Measurements from ENCODE around the gene ARSB. TPM values are rescaled to one million over a fixed set of nuclear protein-coding genes. Genes with fewer than 3 reads are reported as not detected.

The ARSB gene
- total and polyA plus RNA-seq, 2 experiments from 2014 or later = 30.1 to 43.7 TPM

DNA sequence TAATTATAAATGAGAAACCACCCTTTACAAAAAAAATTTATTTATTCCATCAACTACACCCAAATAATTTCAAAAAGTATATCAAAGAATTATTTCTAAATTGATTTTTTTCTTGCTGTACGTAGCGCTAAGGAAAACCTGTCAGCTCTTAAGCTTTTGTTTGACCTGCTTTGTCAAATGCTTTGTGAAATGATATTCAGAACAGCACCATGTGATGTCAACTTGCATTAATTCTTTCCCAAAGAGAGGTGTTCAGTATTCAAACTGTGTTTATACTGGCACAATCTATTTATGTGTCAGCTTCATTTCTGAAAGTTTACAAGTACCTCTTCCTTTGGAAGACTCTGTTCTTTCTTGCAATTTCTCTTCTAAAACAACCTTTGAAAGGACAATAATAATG lies 12.0 kb upstream of the ARSB start:
- Histone ChIP-seq H3K9ac (no peak overlapping the region), H3K79me2 (ENCODE audit: insufficient read depth) (no peaks in the 10 kb centered on the region), H3K27ac (no peak overlapping the region), H3K4me1 (ENCODE audit: insufficient read depth) (peaks cover 8% of the 10 kb centered on the region), H3K9me2 (ENCODE audit: insufficient read depth) (no peaks in the 10 kb centered on the region; the same call in 1 of the 2 replicates), H4K20me1 (ENCODE audit: insufficient read depth) (no peaks in the 10 kb centered on the region), H3F3A (ENCODE audit: insufficient read depth) (0 out of 2 replicates have a peak, but pooled peaks cover 2% of the 10 kb centered on the region), H3K27me3 (replicated peaks; ENCODE audit: insufficient read depth) (no peaks in the 10 kb centered on the region), H3K9me3 (ENCODE audit: low read depth) (no peaks in the 10 kb centered on the region), H3K4me2 (ENCODE audit: unreplicated experiment) (no peak overlapping the region), H2AFZ (no peak overlapping the region), H3K4me3 (no peak overlapping the region), H3K36me3 (ENCODE audit: low read depth) (no peaks in the 10 kb centered on the region)
- in situ Hi-C loops (cut with MboI) = no loop called here
- 97 to 98% methylated on average over 2 of the region's 2 CpGs for WGBS, 2 experiments (ENCODE audit: low coverage in 1 of 2, low lambda C conversion rate in 2 of 2, missing lambda C conversion rate in 2 of 2)
- no peak for TF ChIP-seq EZH2phosphoT487 (IDR thresholded peaks at IDR 0.05; ENCODE audit: insufficient read depth, low read depth)
- TF ChIP-seq EZH2 (IDR thresholded peaks at IDR 0.05; ENCODE audit: insufficient read depth, poor library complexity, severe bottlenecking) = no peak
- DNase-seq = no peak

DNA sequence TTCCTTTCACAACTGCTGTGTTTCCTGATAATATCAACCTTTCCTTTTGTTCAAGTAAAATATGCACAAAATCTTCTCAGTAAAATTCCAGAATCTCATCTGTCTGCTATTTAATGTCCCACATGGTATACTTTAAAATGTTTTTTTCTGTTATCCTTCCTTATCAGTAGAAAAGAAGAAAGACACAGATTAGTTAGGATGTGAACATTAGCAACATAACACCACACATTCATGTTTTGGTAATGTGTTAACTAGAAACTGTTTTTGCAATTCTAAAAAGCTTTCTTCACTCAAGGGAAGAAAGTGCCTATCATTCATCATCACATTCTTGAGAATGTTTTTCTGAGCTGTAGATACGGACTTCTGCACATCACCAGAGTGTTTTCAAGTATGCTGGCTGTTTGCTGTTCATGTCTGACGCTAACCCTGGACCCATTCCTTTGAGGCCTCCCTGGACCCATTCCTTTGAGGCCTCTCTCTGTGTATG lies 10.5 kb upstream of the ARSB start:
- Histone ChIP-seq H3K36me3 (ENCODE audit: low read depth) (no peaks in the 10 kb centered on the region), H3K79me2 (ENCODE audit: insufficient read depth) (no peaks in the 10 kb centered on the region), H3F3A (ENCODE audit: insufficient read depth) (no peaks in the 10 kb centered on the region), H4K20me1 (ENCODE audit: insufficient read depth) (no peaks in the 10 kb centered on the region), H3K9me2 (ENCODE audit: insufficient read depth) (no peaks in the 10 kb centered on the region; the same call in 1 of the 2 replicates), H3K4me2 (ENCODE audit: unreplicated experiment) (no peak overlapping the region), H3K9ac (no peak overlapping the region), H3K4me3 (no peak overlapping the region), H3K4me1 (ENCODE audit: insufficient read depth) (no peaks in the 10 kb centered on the region), H2AFZ (no peak overlapping the region), H3K9me3 (ENCODE audit: low read depth) (no peaks in the 10 kb centered on the region), H3K27ac (no peak overlapping the region), H3K27me3 (replicated peaks; ENCODE audit: insufficient read depth) (no peaks in the 10 kb centered on the region)
- 57% methylated on average over 2 of the region's 2 CpGs for WGBS, 2 experiments (ENCODE audit: low coverage in 1 of 2, low lambda C conversion rate in 2 of 2, missing lambda C conversion rate in 2 of 2)
- DNase-seq = no peak
- no peak for TF ChIP-seq EZH2phosphoT487 (IDR thresholded peaks at IDR 0.05; ENCODE audit: insufficient read depth, low read depth)
- TF ChIP-seq EZH2 (IDR thresholded peaks at IDR 0.05; ENCODE audit: insufficient read depth, poor library complexity, severe bottlenecking) = no peak
- in situ Hi-C loops (cut with MboI) = no loop called here

DNA sequence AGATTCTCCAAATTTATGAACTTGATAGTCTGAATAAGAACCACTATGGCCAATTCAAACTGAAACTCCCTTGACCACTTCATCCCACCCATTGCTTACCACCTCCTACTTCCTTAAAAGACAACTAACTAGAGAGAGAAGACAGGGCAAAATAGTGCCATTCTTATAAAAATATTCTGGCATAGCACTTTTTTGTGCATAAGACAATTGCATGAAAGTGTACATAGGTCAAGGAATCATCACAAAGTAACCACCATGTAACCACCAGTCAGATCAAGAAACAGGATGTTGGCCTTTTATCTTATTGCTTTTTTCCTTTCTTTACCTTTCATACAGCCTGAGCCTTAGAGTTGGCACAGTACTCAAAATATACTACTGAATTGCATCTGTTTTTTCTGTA lies 8.1 kb upstream of the ARSB start:
- in situ Hi-C loops (cut with MboI) = no loop called here
- H3K4me3 ChIP-seq = no peak overlapping the region
- H3K9me2 ChIP-seq (ENCODE audit: insufficient read depth) = no peaks in the 10 kb centered on the region; the same call in 1 of the 2 replicates
- no peaks in the 10 kb centered on the region for H3K4me1 ChIP-seq (ENCODE audit: insufficient read depth)
- no peaks in the 10 kb centered on the region for H3K9me3 ChIP-seq (ENCODE audit: low read depth)
- no peak for DNase-seq
- H3F3A ChIP-seq (ENCODE audit: insufficient read depth) = no peaks in the 10 kb centered on the region
- H3K36me3 ChIP-seq (ENCODE audit: low read depth) = no peaks in the 10 kb centered on the region
- no peak overlapping the region for H3K9ac ChIP-seq
- no peak overlapping the region for H3K27ac ChIP-seq
- no peak overlapping the region for H3K4me2 ChIP-seq (ENCODE audit: unreplicated experiment)
- H4K20me1 ChIP-seq (ENCODE audit: insufficient read depth) = no peaks in the 10 kb centered on the region
- no peak overlapping the region for H2AFZ ChIP-seq
- no peaks in the 10 kb centered on the region for H3K27me3 ChIP-seq (replicated peaks; ENCODE audit: insufficient read depth)
- TF ChIP-seq EZH2 (IDR thresholded peaks at IDR 0.05; ENCODE audit: insufficient read depth, poor library complexity, severe bottlenecking) (no peak), EZH2phosphoT487 (IDR thresholded peaks at IDR 0.05; ENCODE audit: insufficient read depth, low read depth) (no peak)
- no peaks in the 10 kb centered on the region for H3K79me2 ChIP-seq (ENCODE audit: insufficient read depth)

DNA sequence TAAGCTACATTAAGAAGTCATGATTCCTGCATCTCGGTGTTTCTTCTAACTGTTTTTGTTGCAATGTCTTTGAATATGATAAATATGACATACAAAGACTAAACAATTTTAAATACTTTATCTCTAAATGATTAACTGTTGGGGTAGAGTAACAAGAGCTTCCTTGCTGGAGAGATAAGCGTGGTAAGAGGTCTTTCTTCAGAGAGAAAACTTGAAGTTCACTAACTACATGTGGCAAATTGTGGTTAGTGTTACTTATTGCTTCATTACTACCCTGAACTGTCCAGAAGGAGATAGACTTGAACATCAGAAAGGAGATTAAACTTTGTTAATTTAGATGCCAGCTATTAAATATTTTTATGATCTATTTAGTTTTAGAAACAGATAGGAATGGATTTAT lies 7.0 kb upstream of the ARSB start:
- no peaks in the 10 kb centered on the region for H3K79me2 ChIP-seq (ENCODE audit: insufficient read depth)
- no peaks in the 10 kb centered on the region for H3K27me3 ChIP-seq (replicated peaks; ENCODE audit: insufficient read depth)
- H3K9ac ChIP-seq = no peak overlapping the region
- H4K20me1 ChIP-seq (ENCODE audit: insufficient read depth) = no peaks in the 10 kb centered on the region
- no peaks in the 10 kb centered on the region; the same call in 1 of the 2 replicates for H3K9me2 ChIP-seq (ENCODE audit: insufficient read depth)
- H3K27ac ChIP-seq = no peak overlapping the region
- no peak overlapping the region for H3K4me3 ChIP-seq
- no peak for DNase-seq
- no peaks in the 10 kb centered on the region for H3K4me1 ChIP-seq (ENCODE audit: insufficient read depth)
- H3K36me3 ChIP-seq (ENCODE audit: low read depth) = no peaks in the 10 kb centered on the region
- H2AFZ ChIP-seq = no peak overlapping the region
- TF ChIP-seq EZH2 (IDR thresholded peaks at IDR 0.05; ENCODE audit: insufficient read depth, poor library complexity, severe bottlenecking) = no peak
- no peaks in the 10 kb centered on the region for H3K9me3 ChIP-seq (ENCODE audit: low read depth)
- no peaks in the 10 kb centered on the region for H3F3A ChIP-seq (ENCODE audit: insufficient read depth)
- WGBS, 2 experiments (ENCODE audit: low coverage in 1 of 2, low lambda C conversion rate in 2 of 2, missing lambda C conversion rate in 2 of 2) = 72 to 76% methylated on average over 2 of the region's 2 CpGs
- in situ Hi-C loops (cut with MboI) = no loop called here
- no peak overlapping the region for H3K4me2 ChIP-seq (ENCODE audit: unreplicated experiment)

DNA sequence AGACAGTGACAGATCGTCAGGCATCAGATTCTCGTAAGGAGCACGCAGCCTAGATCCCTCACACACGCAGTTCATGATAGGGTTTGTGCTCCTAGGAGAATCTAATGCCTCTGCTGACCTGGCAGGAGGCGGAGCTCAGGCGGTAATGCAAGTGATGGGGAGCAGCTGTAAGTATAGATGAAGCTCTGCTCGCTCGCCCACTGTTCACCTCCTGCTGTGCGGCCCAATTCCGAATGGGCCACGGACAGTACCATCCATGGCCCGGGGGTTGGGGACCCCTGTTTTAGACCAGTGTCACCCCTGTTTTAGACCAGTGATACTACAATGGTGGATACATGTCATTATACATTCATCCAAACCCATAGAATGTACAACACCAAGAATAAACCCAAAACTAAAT lies 4.0 kb upstream of the ARSB start:
- Histone ChIP-seq H3K4me3 (no peak overlapping the region), H3K9ac (no peak overlapping the region), H3K9me2 (ENCODE audit: insufficient read depth) (no peaks in the 10 kb centered on the region; the same call in 1 of the 2 replicates), H3K4me1 (ENCODE audit: insufficient read depth) (peaks cover 7% of the 10 kb centered on the region; the same call in 1 of the 2 replicates), H3K27ac (no peak overlapping the region), H3F3A (ENCODE audit: insufficient read depth) (peaks cover 19% of the 10 kb centered on the region), H3K27me3 (replicated peaks; ENCODE audit: insufficient read depth) (no peaks in the 10 kb centered on the region), H3K36me3 (ENCODE audit: low read depth) (no peaks in the 10 kb centered on the region), H4K20me1 (ENCODE audit: insufficient read depth) (no peaks in the 10 kb centered on the region), H3K79me2 (ENCODE audit: insufficient read depth) (no peaks in the 10 kb centered on the region), H3K4me2 (ENCODE audit: unreplicated experiment) (no peak overlapping the region), H3K9me3 (ENCODE audit: low read depth) (no peaks in the 10 kb centered on the region), H2AFZ (no peak overlapping the region)
- TF ChIP-seq EZH2 (IDR thresholded peaks at IDR 0.05; ENCODE audit: insufficient read depth, poor library complexity, severe bottlenecking) (no peak), EZH2phosphoT487 (IDR thresholded peaks at IDR 0.05; ENCODE audit: insufficient read depth, low read depth) (no peak)
- WGBS, 2 experiments (ENCODE audit: low coverage in 1 of 2, low lambda C conversion rate in 2 of 2, missing lambda C conversion rate in 2 of 2) = 91 to 94% methylated on average over 12 of the region's 12 CpGs
- no peak for DNase-seq
- in situ Hi-C loops (cut with MboI) = no loop called here
